ENCODE results near the gene ACO2. TPM values are rescaled to one million over a fixed set of nuclear protein-coding genes. Genes with fewer than 3 reads are reported as not detected.

The ACO2 gene
- total RNA-seq, 4 donors from 2014 or later, result 81.3 to 205 (median 135) TPM

- no peak for DNase-seq
- no peak overlapping the region for H3K4me3 ChIP-seq (replicated peaks in 1 of 3)
- H3K9me3 ChIP-seq, result no peaks in the 10 kb centered on the region
- intact Hi-C loops (cut with DNase I), result loop anchor here (10.0 kb wide), 2 partner anchors 59 to 229 kb away; partner anchors contain the start of gene RANGAP1
- peak overlapping the region in 1 of 3 donors; percentile 28 for H3K27ac ChIP-seq
- H3K4me1 ChIP-seq, result peaks cover 0 to 24% of the 10 kb centered on the region in 2 donors
- no peaks in the 10 kb centered on the region for H3K27me3 ChIP-seq
- peaks cover 28 to 48% of the 10 kb centered on the region in 2 donors for H3K36me3 ChIP-seq
- TF ChIP-seq POLR2A (IDR thresholded peaks at IDR 0.05), result no peak
- TF ChIP-seq CTCF (IDR thresholded peaks at IDR 0.05), result no peak
- 84 to 90% methylated on average over 5 of the region's 5 CpGs for WGBS, 2 donors
Observed at GRCh38 chr22:41513391-41513790, 44.5 kb downstream of the ACO2 start.

DNA sequence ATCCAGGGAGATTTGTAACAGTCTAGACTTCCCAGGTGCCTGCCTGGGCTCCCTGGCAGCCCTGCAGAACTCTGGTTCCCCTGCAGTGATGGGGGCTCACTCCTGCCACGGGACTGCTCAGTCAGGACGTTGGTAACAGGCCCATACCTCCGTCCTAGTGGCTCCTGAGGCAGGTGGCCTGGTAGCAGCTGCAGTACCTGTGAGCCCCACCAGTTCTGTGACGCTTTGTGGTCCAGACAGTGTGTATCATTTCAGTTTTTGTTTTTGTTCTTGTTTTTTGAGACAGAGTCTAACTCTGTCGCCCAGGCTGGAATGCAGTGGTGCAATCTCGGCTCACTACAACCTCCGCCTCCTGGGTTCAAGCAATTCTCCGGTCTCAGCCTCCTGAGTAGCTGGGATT lies 47.5 kb downstream of the ACO2 start:
- Histone ChIP-seq H3K36me3 (peaks cover 23 to 40% of the 10 kb centered on the region in 2 donors), H3K4me3 (replicated peaks in 1 of 3) (no peak overlapping the region), H3K27me3 (no peaks in the 10 kb centered on the region), H3K27ac (no peak overlapping the region), H3K9me3 (no peaks in the 10 kb centered on the region), H3K4me1 (peaks cover 0 to 18% of the 10 kb centered on the region in 2 donors)
- no peak for DNase-seq
- WGBS, 2 donors, result 95 to 96% methylated on average over 5 to 7 of the region's 8 CpGs
- intact Hi-C loops (cut with DNase I), result loop anchor here (5.0 to 10.0 kb wide), 3 partner anchors 62 to 232 kb away; partner anchors contain the start of gene RANGAP1
- TF ChIP-seq POLR2A (IDR thresholded peaks at IDR 0.05) (no peak), CTCF (IDR thresholded peaks at IDR 0.05) (no peak)

- 57 to 70% methylated on average over 16 to 17 of the region's 22 CpGs for WGBS, 2 donors
- H3K27ac ChIP-seq, result peak overlapping the region in 1 of 3 donors; percentile 11
- intact Hi-C loops (cut with DNase I), result loop anchor here (5.0 to 10.0 kb wide), 3 partner anchors 63 to 233 kb away; partner anchors contain the start of gene RANGAP1
Observed at GRCh38 chr22:41517172-41518047, 48.5 kb downstream of the ACO2 start.

DNA sequence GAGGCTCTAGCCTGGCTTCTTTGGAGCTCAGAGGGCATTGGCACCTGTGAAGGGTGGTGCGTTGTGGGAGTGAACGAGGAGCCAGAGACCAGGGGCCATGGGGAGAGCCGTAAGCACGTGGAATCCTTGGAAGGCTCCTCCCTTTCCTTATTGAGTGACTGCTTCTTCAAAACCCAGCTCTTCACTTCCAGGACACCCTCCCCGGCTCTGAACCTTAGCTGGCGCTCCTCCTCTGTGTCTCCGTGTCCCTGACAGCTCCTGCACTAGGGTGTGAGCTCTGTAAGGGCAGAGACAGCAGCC lies 49.1 kb downstream of the ACO2 start:
- intact Hi-C loops (cut with DNase I), result loop anchor here (5.0 to 10.0 kb wide), 3 partner anchors 63 to 233 kb away; partner anchors contain the start of gene RANGAP1
- no peak for DNase-seq
- H3K9me3 ChIP-seq, result no peaks in the 10 kb centered on the region
- TF ChIP-seq CTCF (IDR thresholded peaks at IDR 0.05) (no peak), POLR2A (IDR thresholded peaks at IDR 0.05) (no peak)
- peak overlapping the region in 1 of 3 donors; percentile 11 for H3K27ac ChIP-seq
- peaks cover 0 to 5% of the 10 kb centered on the region in 2 donors for H3K4me1 ChIP-seq
- 64 to 77% methylated on average over 7 of the region's 7 CpGs for WGBS, 2 donors
- H3K4me3 ChIP-seq (replicated peaks in 1 of 3), result no peak overlapping the region
- peaks cover 12 to 30% of the 10 kb centered on the region in 2 donors for H3K36me3 ChIP-seq
- no peaks in the 10 kb centered on the region for H3K27me3 ChIP-seq

More at GRCh38 chr22:41517172-41518047, 48.5 kb downstream of the ACO2 start:
- no peaks in the 10 kb centered on the region for H3K27me3 ChIP-seq
- H3K9me3 ChIP-seq, result no peaks in the 10 kb centered on the region
- TF ChIP-seq CTCF (IDR thresholded peaks at IDR 0.05) (peak; percentile 71 to 90 (median 82)), POLR2A (IDR thresholded peaks at IDR 0.05) (no peak)
- H3K4me3 ChIP-seq (replicated peaks in 1 of 3), result no peak overlapping the region
- DNase-seq, result peak; percentile 64 to 75
- peaks cover 0 to 11% of the 10 kb centered on the region in 2 donors for H3K4me1 ChIP-seq
- peaks cover 16 to 33% of the 10 kb centered on the region in 2 donors for H3K36me3 ChIP-seq

DNA sequence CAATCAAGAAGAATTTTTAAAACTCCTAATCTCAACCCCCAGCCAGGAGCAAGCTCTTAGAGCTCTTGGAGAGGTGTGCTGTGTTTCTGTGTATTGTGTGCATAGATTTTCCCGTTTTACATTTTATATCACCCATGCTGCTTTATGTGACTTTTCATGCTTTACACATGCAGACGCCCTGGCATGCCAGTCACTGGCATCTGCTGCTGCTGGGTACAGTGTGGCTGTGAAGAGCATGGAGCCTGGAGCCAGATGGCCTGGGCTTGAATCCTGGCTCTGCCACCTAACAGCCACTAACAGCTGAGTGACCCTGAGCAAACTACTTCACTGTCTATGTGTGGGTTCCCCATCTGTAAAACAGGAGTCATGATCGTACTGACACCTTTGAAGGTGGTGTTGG lies 52.2 kb downstream of the ACO2 start:
- Histone ChIP-seq H3K27me3 (no peaks in the 10 kb centered on the region), H3K36me3 (peaks cover 21% of the 10 kb centered on the region in 2 donors), H3K27ac (no peak overlapping the region), H3K4me3 (replicated peaks in 1 of 3) (no peak overlapping the region), H3K4me1 (peaks cover 3 to 21% of the 10 kb centered on the region in 2 donors), H3K9me3 (no peaks in the 10 kb centered on the region)
- intact Hi-C loops (cut with DNase I), result no loop called here
- DNase-seq, result no peak
- TF ChIP-seq POLR2A (IDR thresholded peaks at IDR 0.05), result no peak
- no peak for TF ChIP-seq CTCF (IDR thresholded peaks at IDR 0.05)
- 89 to 96% methylated on average over 3 of the region's 3 CpGs for WGBS, 2 donors
